Measurements from ENCODE around the gene AGBL1.
"Not testable (repeated sequence)": the region's sequence is repeated elsewhere in the genome, so short reads cannot be mapped to it uniquely, and the experiment has no call there.

The AGBL1 gene

GRCh38 chr15:86481720-86482119 lies 402.0 kb downstream of the AGBL1 start:
- no peaks in the 10 kb centered on the region for H3K9me3 Mint-ChIP-seq
- no peaks in the 10 kb centered on the region for H3K36me3 Mint-ChIP-seq
- H3K4me1 Mint-ChIP-seq: peaks cover 6% of the 10 kb centered on the region
- no peak overlapping the region for H3K4me3 Mint-ChIP-seq
- ATAC-seq (peak; percentile 62), DNase-seq (ENCODE audit: low spot score in 2 of 2) (no peak)
- H3K27ac Mint-ChIP-seq: no peak overlapping the region

GRCh38 chr15:86483936-86484335 lies 404.3 kb downstream of the AGBL1 start:
- no peak for DNase-seq (ENCODE audit: low spot score in 2 of 2)
- peaks cover 6% of the 10 kb centered on the region for H3K4me1 Mint-ChIP-seq
- H3K4me3 Mint-ChIP-seq: no peak overlapping the region
- no peaks in the 10 kb centered on the region for H3K9me3 Mint-ChIP-seq
- no peak for ATAC-seq
- no peaks in the 10 kb centered on the region for H3K36me3 Mint-ChIP-seq
- no peak overlapping the region for H3K27ac Mint-ChIP-seq

GRCh38 chr15:86488046-86488445 lies 408.4 kb downstream of the AGBL1 start:
- peaks cover 3% of the 10 kb centered on the region for H3K9me3 Mint-ChIP-seq
- ATAC-seq: no peak
- peaks cover 6% of the 10 kb centered on the region for H3K4me1 Mint-ChIP-seq
- no peak for DNase-seq (ENCODE audit: low spot score in 2 of 2)
- H3K4me3 Mint-ChIP-seq: no peak overlapping the region
- H3K27ac Mint-ChIP-seq: no peak overlapping the region
- no peaks in the 10 kb centered on the region for H3K36me3 Mint-ChIP-seq

- H3K27ac Mint-ChIP-seq: no peak overlapping the region
- no peak overlapping the region for H3K4me3 Mint-ChIP-seq
Observed at GRCh38 chr15:86489981-86490380, 410.3 kb downstream of the AGBL1 start.

GRCh38 chr15:86491118-86491517 lies 411.4 kb downstream of the AGBL1 start:
- peaks cover 3% of the 10 kb centered on the region for H3K9me3 Mint-ChIP-seq

More at GRCh38 chr15:86489981-86490380, 410.3 kb downstream of the AGBL1 start:
- Mint-ChIP-seq H3K4me1 (no peaks in the 10 kb centered on the region), H3K9me3 (peaks cover 3% of the 10 kb centered on the region), H3K36me3 (no peaks in the 10 kb centered on the region)
- DNase-seq (ENCODE audit: low spot score in 2 of 2) (no peak), ATAC-seq (no peak)

GRCh38 chr15:86493884-86494283 lies 414.2 kb downstream of the AGBL1 start:
- Mint-ChIP-seq H3K27ac (no peak overlapping the region), H3K4me3 (no peak overlapping the region), H3K9me3 (peaks cover 3% of the 10 kb centered on the region), H3K4me1 (no peaks in the 10 kb centered on the region), H3K36me3 (no peaks in the 10 kb centered on the region)
- ATAC-seq (no peak), DNase-seq (ENCODE audit: low spot score in 2 of 2) (no peak)

More at GRCh38 chr15:86491118-86491517, 411.4 kb downstream of the AGBL1 start:
- Mint-ChIP-seq H3K36me3 (no peaks in the 10 kb centered on the region), H3K4me1 (no peaks in the 10 kb centered on the region), H3K4me3 (no peak overlapping the region), H3K27ac (no peak overlapping the region)
- DNase-seq (ENCODE audit: low spot score in 2 of 2) (no peak), ATAC-seq (peak; percentile 34)

- peaks cover 3% of the 10 kb centered on the region for H3K9me3 Mint-ChIP-seq
- no peaks in the 10 kb centered on the region for H3K4me1 Mint-ChIP-seq
- DNase-seq (ENCODE audit: low spot score in 2 of 2): no peak
- H3K4me3 Mint-ChIP-seq: no peak overlapping the region
- H3K27ac Mint-ChIP-seq: no peak overlapping the region
- no peak for ATAC-seq
- H3K36me3 Mint-ChIP-seq: no peaks in the 10 kb centered on the region
Observed at GRCh38 chr15:86494475-86494874, 414.8 kb downstream of the AGBL1 start.

GRCh38 chr15:86502301-86502700 lies 422.6 kb downstream of the AGBL1 start:
- ATAC-seq (no peak), DNase-seq (ENCODE audit: low spot score in 2 of 2) (no peak)
- Mint-ChIP-seq H3K27ac (no peak overlapping the region), H3K4me1 (no peaks in the 10 kb centered on the region), H3K36me3 (no peaks in the 10 kb centered on the region), H3K4me3 (no peak overlapping the region), H3K9me3 (peaks cover 2% of the 10 kb centered on the region)

- H3K27ac Mint-ChIP-seq: no peak overlapping the region
- H3K36me3 Mint-ChIP-seq: no peaks in the 10 kb centered on the region
- peaks cover 2% of the 10 kb centered on the region for H3K9me3 Mint-ChIP-seq
- no peaks in the 10 kb centered on the region for H3K4me1 Mint-ChIP-seq
- DNase-seq (ENCODE audit: low spot score in 2 of 2) (no peak), ATAC-seq (no peak)
- no peak overlapping the region for H3K4me3 Mint-ChIP-seq
Observed at GRCh38 chr15:86505951-86506350, 426.3 kb downstream of the AGBL1 start.

GRCh38 chr15:86506401-86506800 lies 426.7 kb downstream of the AGBL1 start:
- no peak overlapping the region for H3K4me3 Mint-ChIP-seq
- no peak overlapping the region for H3K27ac Mint-ChIP-seq
- H3K36me3 Mint-ChIP-seq: no peaks in the 10 kb centered on the region
- ATAC-seq (no peak), DNase-seq (ENCODE audit: low spot score in 2 of 2) (no peak)
- H3K9me3 Mint-ChIP-seq: peaks cover 2% of the 10 kb centered on the region
- no peaks in the 10 kb centered on the region for H3K4me1 Mint-ChIP-seq

GRCh38 chr15:86515625-86516024 lies 436.0 kb downstream of the AGBL1 start:
- Mint-ChIP-seq H3K36me3 (no peaks in the 10 kb centered on the region), H3K4me3 (no peak overlapping the region), H3K9me3 (no peaks in the 10 kb centered on the region), H3K4me1 (no peaks in the 10 kb centered on the region), H3K27ac (no peak overlapping the region)
- DNase-seq (ENCODE audit: low spot score in 2 of 2) (no peak), ATAC-seq (no peak)

GRCh38 chr15:86522721-86523120 lies 443.1 kb downstream of the AGBL1 start:
- Mint-ChIP-seq H3K27ac (no peak overlapping the region), H3K36me3 (no peaks in the 10 kb centered on the region), H3K4me1 (no peaks in the 10 kb centered on the region), H3K9me3 (no peaks in the 10 kb centered on the region), H3K4me3 (no peak overlapping the region)
- DNase-seq (ENCODE audit: low spot score in 2 of 2): no peak
- no peak for ATAC-seq

- Mint-ChIP-seq H3K36me3 (no peaks in the 10 kb centered on the region), H3K4me3 (no peak overlapping the region), H3K9me3 (no peaks in the 10 kb centered on the region), H3K4me1 (no peaks in the 10 kb centered on the region), H3K27ac (no peak overlapping the region)
- no peak for DNase-seq (ENCODE audit: low spot score in 2 of 2)
- no peak for ATAC-seq
Observed at GRCh38 chr15:86526938-86527690, 447.4 kb downstream of the AGBL1 start.

GRCh38 chr15:86528094-86528493 lies 448.4 kb downstream of the AGBL1 start:
- not testable (repeated sequence) for H3K4me3 Mint-ChIP-seq; ATAC-seq; H3K4me1 Mint-ChIP-seq; H3K9me3 Mint-ChIP-seq; DNase-seq (ENCODE audit: low spot score in 2 of 2); H3K27ac Mint-ChIP-seq; H3K36me3 Mint-ChIP-seq

- Mint-ChIP-seq H3K4me1 (no peaks in the 10 kb centered on the region), H3K27ac (no peak overlapping the region), H3K9me3 (no peaks in the 10 kb centered on the region), H3K36me3 (no peaks in the 10 kb centered on the region), H3K4me3 (no peak overlapping the region)
- no peak for DNase-seq (ENCODE audit: low spot score in 2 of 2)
- ATAC-seq: no peak
Observed at GRCh38 chr15:86538141-86538540, 458.5 kb downstream of the AGBL1 start.

GRCh38 chr15:86540840-86541467 lies 461.3 kb downstream of the AGBL1 start:
- DNase-seq (ENCODE audit: low spot score in 2 of 2): no peak
- Mint-ChIP-seq H3K36me3 (no peaks in the 10 kb centered on the region), H3K4me3 (no peak overlapping the region), H3K4me1 (no peaks in the 10 kb centered on the region), H3K27ac (no peak overlapping the region), H3K9me3 (peaks cover 4% of the 10 kb centered on the region)
- no peak for ATAC-seq

Measured in stimulated activated effector memory CD8-positive, alpha-beta T cell treated with anti-CD3 and anti-CD28 coated beads, Interleukin-12 subunit alpha, Interleukin-12 subunit beta, amount 100 ng/mL, for 72 hours (primary cell).